Muscle layer of colon (tissue), 2 donors: Measurements from ENCODE around the gene MYOCOS.

Experiments
- H3K27ac ChIP-seq: one replicate; pipeline ENCODE4 v1.7.0; 2013; ENCODE audit warnings: low read depth, mild to moderate bottlenecking, low read length, moderate library complexity
- H3K27me3 ChIP-seq, 2 donors: one replicate each; pipeline ENCODE4 v1.7.0; 2013; ENCODE audit warnings: low read length in 2 of 2, mild to moderate bottlenecking in 2 of 2; ENCODE audit not compliant: insufficient read depth in 2 of 2, control insufficient read depth in 1 of 2
- H3K36me3 ChIP-seq: one replicate; pipeline ENCODE4 v1.7.0; 2013; ENCODE audit warnings: mild to moderate bottlenecking, low read length; ENCODE audit not compliant: insufficient read depth
- H3K4me1 ChIP-seq: one replicate; pipeline ENCODE4 v1.7.0; 2013; ENCODE audit warnings: mild to moderate bottlenecking, low read length; ENCODE audit not compliant: insufficient read depth
- H3K4me3 ChIP-seq, 2 donors: one replicate each; pipeline ENCODE4 v1.7.0; 2013; ENCODE audit warnings: low read length in 2 of 2, low read depth in 1 of 2, mild to moderate bottlenecking in 1 of 2, moderate library complexity in 1 of 2
- H3K9ac ChIP-seq: one replicate; pipeline ENCODE4 v1.7.0; 2013; ENCODE audit warnings: low read length
- H3K9me3 ChIP-seq: one replicate; pipeline ENCODE4 v1.7.0; 2013; ENCODE audit warnings: mild to moderate bottlenecking, low read length
- donor health status: abdominal sarcoma.
- donor health status: Adenocarcinoma of cecum.

Gene MYOCOS

GRCh38 chr1:171627020-171627419 is 5.0 kb downstream of the MYOCOS start:
- H3K9ac ChIP-seq: no peak overlapping the region
- no peak overlapping the region for H3K27ac ChIP-seq
- H3K4me1 ChIP-seq: no peaks in the 10 kb centered on the region
- H3K4me3 ChIP-seq: no peak overlapping the region
- H3K27me3 ChIP-seq: no peaks in the 10 kb centered on the region
- H3K9me3 ChIP-seq: no peaks in the 10 kb centered on the region
- no peaks in the 10 kb centered on the region for H3K36me3 ChIP-seq

- no peaks in the 10 kb centered on the region for H3K27me3 ChIP-seq
- H3K36me3 ChIP-seq: no peaks in the 10 kb centered on the region
- H3K9me3 ChIP-seq: no peaks in the 10 kb centered on the region
- no peak overlapping the region for H3K9ac ChIP-seq
- no peaks in the 10 kb centered on the region for H3K4me1 ChIP-seq
- H3K27ac ChIP-seq: no peak overlapping the region
- no peak overlapping the region for H3K4me3 ChIP-seq
Observed at GRCh38 chr1:171628225-171628624, 6.2 kb downstream of the MYOCOS start.

- Histone ChIP-seq H3K9ac (no peak overlapping the region), H3K9me3 (no peaks in the 10 kb centered on the region), H3K27me3 (no peaks in the 10 kb centered on the region), H3K4me1 (no peaks in the 10 kb centered on the region), H3K27ac (no peak overlapping the region), H3K4me3 (no peak overlapping the region), H3K36me3 (no peaks in the 10 kb centered on the region)
Observed at GRCh38 chr1:171635661-171636060, 13.6 kb downstream of the MYOCOS start.

GRCh38 chr1:171636141-171636540 is 14.1 kb downstream of the MYOCOS start:
- Histone ChIP-seq H3K9me3 (no peaks in the 10 kb centered on the region), H3K36me3 (no peaks in the 10 kb centered on the region)

DNA sequence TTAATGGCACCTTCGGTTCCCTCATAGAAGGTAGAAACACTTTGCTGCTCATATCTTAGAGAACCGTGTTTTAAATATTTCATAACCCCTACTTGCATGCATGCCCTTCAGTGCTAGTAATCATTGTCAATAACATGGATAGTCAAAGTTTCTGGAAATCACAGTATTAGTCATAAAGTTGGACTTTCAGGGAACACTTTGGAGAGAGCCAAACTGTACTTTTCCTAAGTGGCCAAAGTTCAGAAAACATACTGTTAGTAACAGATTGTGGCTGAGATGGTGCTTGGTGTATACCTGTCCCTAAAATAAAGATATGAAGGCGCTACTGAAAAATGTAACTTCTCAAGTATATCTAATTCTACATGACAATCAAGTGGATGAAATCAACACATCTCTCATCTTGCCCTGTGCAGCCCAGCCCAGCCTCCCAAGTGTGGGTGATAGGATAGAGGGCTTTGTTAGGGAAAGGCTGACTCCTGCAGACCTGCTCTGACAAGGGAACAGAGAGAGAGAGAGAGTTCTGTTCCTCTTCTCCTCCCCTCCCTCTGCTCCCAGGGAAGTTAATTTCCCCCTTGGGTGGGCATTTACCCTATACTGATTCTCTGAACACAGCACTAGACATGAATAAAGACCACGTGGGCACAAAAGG is 16.0 kb downstream of the MYOCOS start:
- Histone ChIP-seq H3K9ac (no peak overlapping the region), H3K4me1 (no peaks in the 10 kb centered on the region), H3K27ac (no peak overlapping the region), H3K36me3 (no peaks in the 10 kb centered on the region), H3K4me3 (no peak overlapping the region), H3K27me3 (no peaks in the 10 kb centered on the region), H3K9me3 (no peaks in the 10 kb centered on the region)

More at GRCh38 chr1:171636141-171636540, 14.1 kb downstream of the MYOCOS start:
- H3K9ac ChIP-seq: no peak overlapping the region
- no peak overlapping the region for H3K27ac ChIP-seq
- no peaks in the 10 kb centered on the region for H3K4me1 ChIP-seq
- H3K4me3 ChIP-seq: no peak overlapping the region
- H3K27me3 ChIP-seq: no peaks in the 10 kb centered on the region

DNA sequence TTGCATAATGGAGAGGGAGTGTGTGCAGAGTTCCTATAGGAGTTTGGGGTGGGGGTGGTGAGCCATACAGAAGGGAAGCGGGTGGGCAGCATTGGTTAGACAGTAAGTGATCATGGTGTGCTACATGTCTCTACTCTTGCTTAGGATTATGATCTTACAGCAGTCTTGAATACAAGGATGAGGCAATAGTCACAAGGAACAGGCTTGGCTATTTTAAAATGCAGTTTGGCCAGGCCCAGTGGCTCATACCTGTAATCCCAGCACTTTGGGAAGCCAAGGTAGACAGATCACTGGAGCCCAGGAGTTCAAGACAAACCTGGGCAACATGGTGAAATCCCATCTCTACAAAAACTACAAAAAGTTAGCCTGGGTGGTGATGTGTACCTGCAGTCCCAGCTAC is 18.2 kb downstream of the MYOCOS start:
- no peaks in the 10 kb centered on the region for H3K9me3 ChIP-seq
- H3K4me1 ChIP-seq: peaks cover 5% of the 10 kb centered on the region
- H3K27me3 ChIP-seq: no peaks in the 10 kb centered on the region
- H3K27ac ChIP-seq: no peak overlapping the region
- no peaks in the 10 kb centered on the region for H3K36me3 ChIP-seq
- H3K9ac ChIP-seq: no peak overlapping the region
- no peak overlapping the region for H3K4me3 ChIP-seq

- Histone ChIP-seq H3K9ac (no peak overlapping the region), H3K36me3 (no peaks in the 10 kb centered on the region), H3K27me3 (no peaks in the 10 kb centered on the region), H3K4me3 (no peak overlapping the region), H3K9me3 (no peaks in the 10 kb centered on the region), H3K27ac (no peak overlapping the region), H3K4me1 (peaks cover 15% of the 10 kb centered on the region)
Observed at GRCh38 chr1:171641076-171641864, 19.2 kb downstream of the MYOCOS start.

GRCh38 chr1:171642197-171642596 is 20.2 kb downstream of the MYOCOS start:
- H3K4me3 ChIP-seq: no peak overlapping the region
- no peaks in the 10 kb centered on the region for H3K36me3 ChIP-seq
- no peak overlapping the region for H3K9ac ChIP-seq

DNA sequence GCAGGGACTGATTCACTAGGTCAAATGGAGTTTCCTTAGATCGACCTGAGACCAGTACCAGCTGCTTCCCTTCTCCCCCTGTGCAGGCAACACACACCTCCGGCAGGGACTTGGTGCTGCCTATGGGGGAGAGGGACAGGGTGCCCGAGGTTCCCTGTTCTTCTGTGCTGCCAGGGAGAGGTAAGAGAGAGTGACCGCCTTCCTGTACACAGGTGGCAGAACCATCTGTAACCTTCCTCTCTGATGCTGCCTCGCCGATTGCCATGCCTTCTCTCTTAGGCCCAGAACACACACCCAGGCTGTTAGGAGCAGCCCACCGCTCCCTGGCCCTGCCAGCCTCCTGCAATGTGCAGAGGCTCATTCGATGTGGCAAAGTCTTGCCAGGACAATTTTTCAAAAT is 21.1 kb downstream of the MYOCOS start:
- Histone ChIP-seq H3K9ac (no peak overlapping the region), H3K9me3 (no peaks in the 10 kb centered on the region), H3K27ac (no peak overlapping the region), H3K4me3 (no peak overlapping the region), H3K27me3 (no peaks in the 10 kb centered on the region), H3K36me3 (no peaks in the 10 kb centered on the region), H3K4me1 (peaks cover 16% of the 10 kb centered on the region)

More at GRCh38 chr1:171642197-171642596, 20.2 kb downstream of the MYOCOS start:
- no peaks in the 10 kb centered on the region for H3K9me3 ChIP-seq
- H3K27ac ChIP-seq: no peak overlapping the region
- H3K4me1 ChIP-seq: peaks cover 16% of the 10 kb centered on the region
- no peaks in the 10 kb centered on the region for H3K27me3 ChIP-seq

DNA sequence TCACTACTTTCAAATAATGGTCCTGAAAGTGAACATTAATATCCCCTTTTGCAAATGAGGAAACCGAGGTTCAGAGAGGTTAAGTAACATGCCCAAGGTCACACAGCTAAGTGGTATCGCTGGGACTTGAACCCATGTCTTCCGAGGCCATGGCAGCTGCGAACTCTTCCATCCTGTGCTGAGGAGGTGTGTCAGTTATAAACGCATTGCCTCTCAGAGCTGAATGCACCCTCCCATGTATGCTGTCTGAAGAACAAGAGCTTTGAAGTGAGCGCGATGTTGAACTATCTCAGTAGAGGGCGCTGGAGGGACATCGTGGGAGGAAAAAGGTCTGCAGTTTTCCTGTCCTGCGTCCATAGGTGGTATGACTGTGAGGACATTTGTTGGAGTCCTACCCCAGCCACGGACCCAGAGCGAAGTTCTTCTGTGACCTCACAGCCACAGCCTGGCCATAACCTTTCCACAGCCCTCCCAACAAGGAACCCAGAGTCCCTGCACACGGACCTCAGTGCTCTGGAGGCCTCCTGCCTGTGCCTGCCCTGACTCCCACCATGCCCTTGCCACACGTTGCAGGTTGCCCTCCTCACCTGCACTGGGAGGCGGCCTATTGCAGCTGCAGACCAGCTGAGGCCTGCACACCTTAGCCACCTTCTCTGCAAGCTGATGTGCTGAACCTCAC is 22.9 kb downstream of the MYOCOS start:
- Histone ChIP-seq H3K9ac (no peak overlapping the region), H3K27me3 (no peaks in the 10 kb centered on the region), H3K27ac (peak overlapping the region; percentile 62), H3K9me3 (no peaks in the 10 kb centered on the region), H3K4me1 (peaks cover 16% of the 10 kb centered on the region), H3K36me3 (no peaks in the 10 kb centered on the region), H3K4me3 (peak overlapping the region in 1 of 2 donors; percentile 28)

- Histone ChIP-seq H3K4me3 (peak overlapping the region in 1 of 2 donors; percentile 28), H3K9me3 (no peaks in the 10 kb centered on the region), H3K4me1 (peaks cover 16% of the 10 kb centered on the region), H3K9ac (no peak overlapping the region), H3K27ac (peak overlapping the region; percentile 62), H3K27me3 (no peaks in the 10 kb centered on the region), H3K36me3 (no peaks in the 10 kb centered on the region)
Observed at GRCh38 chr1:171645553-171646248, 23.7 kb downstream of the MYOCOS start.
